Measurements from ENCODE around the gene ZC3H6.

- TF ChIP-seq CTCF (IDR thresholded peaks at IDR 0.05; ENCODE audit: low read depth, low read length) (no peak), POLR2A (IDR thresholded peaks at IDR 0.05; ENCODE audit: extremely low read depth, insufficient read length) (no peak)
These were observed 45.0 kb upstream of the ZC3H6 start for GRCh38 chr2:112230371-112230770.
